ENCODE data around the gene PTOV1. TPM values are rescaled to one million over a fixed set of nuclear protein-coding genes. Genes with fewer than 3 reads are reported as not detected.

PTOV1 gene
- total and polyA plus RNA-seq, 2 of the 8 experiments (the other 6 are each of a cell fraction or from before 2014, with no cell fraction given): 147 to 251 TPM

- no peak for TF ChIP-seq CEBPB (IDR thresholded peaks at IDR 0.05; ENCODE audit: low read depth, low read length)
- no peak for TF ChIP-seq HDAC6 (IDR thresholded peaks at IDR 0.05; ENCODE audit: low read depth, low read length)
- peak; percentile 61 for TF ChIP-seq PHF8 (conservative IDR thresholded peaks at IDR 0.05; ENCODE audit: low read depth, low read length)
- TF ChIP-seq TCF12 (IDR thresholded peaks at IDR 0.05; ENCODE audit: low read depth, low read length): peak; percentile 67; the same call in 1 of the 2 replicates
- TF ChIP-seq JUND (IDR thresholded peaks at IDR 0.05; ENCODE audit: low read length): peak; percentile 82
- TF ChIP-seq SIRT6 (IDR thresholded peaks at IDR 0.05; ENCODE audit: low read length): no peak
- peak; percentile 71 for TF ChIP-seq SAP30 (IDR thresholded peaks at IDR 0.05; ENCODE audit: insufficient read depth, insufficient replicate concordance, low read length)
- TF ChIP-seq, protein P1, sequence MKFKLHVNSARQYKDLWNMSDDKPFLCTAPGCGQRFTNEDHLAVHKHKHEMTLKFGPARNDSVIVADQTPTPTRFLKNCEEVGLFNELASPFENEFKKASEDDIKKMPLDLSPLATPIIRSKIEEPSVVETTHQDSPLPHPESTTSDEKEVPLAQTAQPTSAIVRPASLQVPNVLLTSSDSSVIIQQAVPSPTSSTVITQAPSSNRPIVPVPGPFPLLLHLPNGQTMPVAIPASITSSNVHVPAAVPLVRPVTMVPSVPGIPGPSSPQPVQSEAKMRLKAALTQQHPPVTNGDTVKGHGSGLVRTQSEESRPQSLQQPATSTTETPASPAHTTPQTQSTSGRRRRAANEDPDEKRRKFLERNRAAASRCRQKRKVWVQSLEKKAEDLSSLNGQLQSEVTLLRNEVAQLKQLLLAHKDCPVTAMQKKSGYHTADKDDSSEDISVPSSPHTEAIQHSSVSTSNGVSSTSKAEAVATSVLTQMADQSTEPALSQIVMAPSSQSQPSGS (IDR thresholded peaks at IDR 0.05; ENCODE audit: low read length): no peak
- no peak for TF ChIP-seq BACH1 (IDR thresholded peaks at IDR 0.05; ENCODE audit: low read length)
- peak; percentile 59; the same call in 1 of the 2 replicates for TF ChIP-seq RBBP5 (IDR thresholded peaks at IDR 0.05; ENCODE audit: borderline replicate concordance, low read depth, low read length)
- peak; percentile 20 to 46; a peak in 3 of 4 replicates for TF ChIP-seq RAD21 (IDR thresholded peaks at IDR 0.05 in 1 of 2, conservative IDR thresholded peaks at IDR 0.05 in 1 of 2; ENCODE audit: low read depth in 2 of 2, low read length in 2 of 2)
- TF ChIP-seq NRF1 (IDR thresholded peaks at IDR 0.05; ENCODE audit: low read depth, low read length): no peak
- TF ChIP-seq SUZ12 (IDR thresholded peaks at IDR 0.05; ENCODE audit: low read length): no peak
- TF ChIP-seq BCL11A (IDR thresholded peaks at IDR 0.05; ENCODE audit: low read depth in 2 of 2, low read length in 2 of 2): no peak
- TF ChIP-seq, protein P2, sequence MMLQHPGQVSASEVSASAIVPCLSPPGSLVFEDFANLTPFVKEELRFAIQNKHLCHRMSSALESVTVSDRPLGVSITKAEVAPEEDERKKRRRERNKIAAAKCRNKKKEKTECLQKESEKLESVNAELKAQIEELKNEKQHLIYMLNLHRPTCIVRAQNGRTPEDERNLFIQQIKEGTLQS (IDR thresholded peaks at IDR 0.05; ENCODE audit: insufficient read depth, low read depth, low read length): no peak
- 0 out of 2 replicates have a peak, but pooled peaks have one; percentile 41 for TF ChIP-seq CREB1 (IDR thresholded peaks at IDR 0.05)
- TF ChIP-seq RFX5 (IDR thresholded peaks at IDR 0.05; ENCODE audit: borderline replicate concordance, low read depth, low read length): no peak
- no peak for TF ChIP-seq CBX8 (IDR thresholded peaks at IDR 0.05; ENCODE audit: borderline replicate concordance, low read depth, low read length)
- peak in 1 of 2 experiments; percentile 70; a peak in 2 of 3 replicates for TF ChIP-seq POLR2A (IDR thresholded peaks at IDR 0.05; ENCODE audit: control extremely low read depth in 1 of 2, low read depth in 2 of 2, low read length in 2 of 2)
- no peak for TF ChIP-seq RNF2 (IDR thresholded peaks at IDR 0.05; ENCODE audit: borderline replicate concordance, low read depth, low read length, missing control alignments, poor library complexity, severe bottlenecking)
These were observed 37.7 kb upstream of the PTOV1 start, which contains the start of gene FUZ (continued) for GRCh38 chr19:49812997-49813861.

Data from H1 (cell line).